Erythroblast (primary cell): ENCODE measurements around the gene VSTM2L.

Experiments
- GATA1 ChIP-seq: IDR thresholded peaks from 2 replicates; pipeline ENCODE4 v1.6.1; 2011; ENCODE audit warnings: low read depth, mild to moderate bottlenecking, control low read depth, low read length, moderate library complexity
- POLR2A ChIP-seq: IDR thresholded peaks from 2 replicates; pipeline ENCODE4 v1.6.1; 2011; ENCODE audit warnings: mild to moderate bottlenecking, low read length

GRCh38 chr20:37928996-37929682 is 26.2 kb downstream of the VSTM2L start:
- TF ChIP-seq POLR2A (no peak), GATA1 (no peak)
